Fibroblast of skin of left biceps (primary cell): ENCODE data around the gene ACSBG1.

ENCODE experiments used
- DNase-seq, 2 experiments: peaks; one replicate each; pipeline ENCODE4 v3.0.0-alpha.2; 2013; ENCODE audit warnings: low read depth in 2 of 2

Gene ACSBG1, protein sequence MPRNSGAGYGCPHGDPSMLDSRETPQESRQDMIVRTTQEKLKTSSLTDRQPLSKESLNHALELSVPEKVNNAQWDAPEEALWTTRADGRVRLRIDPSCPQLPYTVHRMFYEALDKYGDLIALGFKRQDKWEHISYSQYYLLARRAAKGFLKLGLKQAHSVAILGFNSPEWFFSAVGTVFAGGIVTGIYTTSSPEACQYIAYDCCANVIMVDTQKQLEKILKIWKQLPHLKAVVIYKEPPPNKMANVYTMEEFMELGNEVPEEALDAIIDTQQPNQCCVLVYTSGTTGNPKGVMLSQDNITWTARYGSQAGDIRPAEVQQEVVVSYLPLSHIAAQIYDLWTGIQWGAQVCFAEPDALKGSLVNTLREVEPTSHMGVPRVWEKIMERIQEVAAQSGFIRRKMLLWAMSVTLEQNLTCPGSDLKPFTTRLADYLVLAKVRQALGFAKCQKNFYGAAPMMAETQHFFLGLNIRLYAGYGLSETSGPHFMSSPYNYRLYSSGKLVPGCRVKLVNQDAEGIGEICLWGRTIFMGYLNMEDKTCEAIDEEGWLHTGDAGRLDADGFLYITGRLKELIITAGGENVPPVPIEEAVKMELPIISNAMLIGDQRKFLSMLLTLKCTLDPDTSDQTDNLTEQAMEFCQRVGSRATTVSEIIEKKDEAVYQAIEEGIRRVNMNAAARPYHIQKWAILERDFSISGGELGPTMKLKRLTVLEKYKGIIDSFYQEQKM

DNA sequence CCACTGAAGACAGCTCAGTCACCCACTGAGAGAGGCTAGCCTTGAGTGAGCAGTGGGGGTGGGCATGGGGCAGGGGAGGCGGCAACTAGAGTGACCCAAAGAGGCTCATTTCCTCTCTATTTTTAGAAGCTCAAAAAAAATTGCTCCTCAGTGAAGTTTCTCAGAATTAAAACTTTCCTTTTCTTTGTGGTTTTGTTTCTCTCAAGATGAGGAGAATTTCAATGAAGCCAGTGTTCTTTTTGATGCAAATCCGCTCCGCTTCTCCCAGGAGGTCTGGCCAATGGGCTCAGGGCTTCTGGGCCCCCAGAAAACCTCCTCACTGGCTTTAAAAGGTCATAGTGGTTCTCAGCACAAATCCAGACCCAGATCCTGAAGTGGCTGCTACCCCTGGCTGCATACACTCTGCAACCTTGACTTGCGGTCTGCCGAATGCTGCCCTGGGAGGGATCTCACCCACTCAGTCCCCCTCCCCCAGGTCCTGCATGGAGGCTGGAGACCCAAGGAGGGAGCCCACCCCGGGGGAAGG, at the start of gene ACSBG1:
Gene ACSBG1 (minus strand): TSS at position 51 of the 526 bp plus-strand sequence. CDS start 64 bp downstream, outside the sequence.
- no peak for DNase-seq

DNA sequence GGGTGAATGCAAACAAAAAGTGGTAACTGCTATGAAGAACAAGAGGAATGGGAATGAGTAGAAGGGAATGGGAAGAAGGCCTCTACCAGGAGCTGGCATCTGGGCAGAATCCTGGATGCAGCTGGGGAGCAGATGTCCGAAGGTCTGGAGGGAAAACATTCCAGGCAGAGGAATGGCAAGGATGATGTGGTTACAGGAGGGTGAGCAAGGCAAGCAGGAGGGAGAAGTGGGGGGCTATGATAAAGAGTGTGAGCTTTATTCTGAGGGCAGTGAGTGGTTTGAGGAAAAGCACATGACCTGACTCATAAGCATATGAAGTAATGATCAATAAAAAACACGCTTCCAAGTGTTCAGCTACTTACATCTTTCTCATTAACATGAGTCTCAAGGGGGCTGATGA, 48.0 kb upstream of the ACSBG1 start:
- DNase-seq = peak; percentile 58 to 62

DNA sequence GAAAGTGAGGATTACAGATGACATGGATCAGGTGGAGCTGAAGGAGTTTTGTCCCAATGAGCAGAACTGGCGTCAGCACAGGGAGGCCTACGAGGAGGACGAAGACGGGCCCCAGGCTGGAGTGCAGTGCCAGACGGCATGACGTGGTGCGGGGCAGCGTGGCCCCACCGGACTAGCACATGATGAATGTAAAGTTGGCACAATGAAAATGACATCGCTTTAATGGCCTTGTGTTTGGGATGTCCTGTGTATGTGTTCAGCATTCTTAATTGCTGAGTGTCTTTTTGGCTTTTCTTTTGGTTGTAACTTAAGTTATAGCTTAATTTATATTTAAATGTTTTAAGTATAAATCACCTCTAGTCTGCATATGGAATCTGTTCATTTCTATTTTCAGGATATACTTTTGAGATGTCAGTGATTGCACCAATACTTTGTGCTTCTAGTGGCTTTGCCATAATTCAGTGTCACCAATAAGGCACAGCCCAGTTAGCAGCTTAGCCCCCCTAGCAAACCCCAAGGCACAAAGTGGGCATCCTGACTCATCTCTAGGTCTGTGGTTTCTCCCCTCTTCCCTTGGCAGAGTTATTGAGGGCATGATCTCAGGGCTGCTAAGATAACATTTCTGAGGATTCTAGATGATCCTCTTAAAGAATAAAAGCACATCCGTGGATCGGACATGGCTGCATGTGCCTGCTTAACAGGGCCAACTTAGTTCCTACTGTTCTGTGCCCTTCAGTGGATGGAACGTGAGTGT, 46.1 kb upstream of the ACSBG1 start:
- no peak for DNase-seq

DNA sequence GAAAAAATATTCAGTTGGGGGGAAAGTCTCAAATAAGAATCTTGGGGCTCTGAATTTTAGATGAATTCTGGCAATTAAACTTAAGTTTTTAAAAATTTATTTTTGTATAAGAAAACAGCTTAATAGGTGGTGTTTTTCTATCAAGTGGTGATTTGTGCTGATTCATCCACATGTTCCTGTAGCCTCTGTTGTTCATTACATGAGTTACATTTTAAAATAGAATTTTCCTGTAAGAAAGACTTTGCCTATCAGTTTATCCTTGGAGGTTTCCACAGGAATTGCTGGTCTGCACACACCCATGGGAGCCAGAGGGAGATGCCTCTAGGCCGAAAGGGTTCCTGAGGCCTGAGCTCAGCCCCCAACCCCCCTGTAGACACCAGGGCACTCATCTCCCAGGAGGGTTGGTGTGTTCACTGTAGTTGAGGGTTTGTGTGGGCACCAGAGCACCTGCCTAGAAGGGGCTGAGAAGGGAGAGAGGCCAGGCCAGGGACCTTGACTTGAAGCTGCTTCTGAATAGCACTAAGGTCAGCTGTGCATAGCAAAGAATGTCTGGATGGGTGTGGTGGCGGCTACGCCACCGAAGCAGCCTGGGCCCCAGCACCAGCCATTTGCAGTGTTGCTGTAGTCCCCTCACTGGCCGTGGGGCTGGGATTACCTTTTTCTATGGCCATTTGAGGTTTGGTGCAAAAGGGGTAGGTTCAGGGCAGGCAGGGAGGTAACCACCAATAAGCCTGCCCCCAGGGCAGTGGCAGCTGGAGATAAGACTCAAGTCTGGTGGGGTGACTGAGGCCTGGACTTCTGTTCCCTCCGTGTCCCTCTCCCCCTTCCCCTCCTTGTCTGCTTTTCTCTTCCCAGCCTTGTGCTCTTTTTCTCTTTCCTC, 41.9 kb upstream of the ACSBG1 start:
- DNase-seq = no peak

DNA sequence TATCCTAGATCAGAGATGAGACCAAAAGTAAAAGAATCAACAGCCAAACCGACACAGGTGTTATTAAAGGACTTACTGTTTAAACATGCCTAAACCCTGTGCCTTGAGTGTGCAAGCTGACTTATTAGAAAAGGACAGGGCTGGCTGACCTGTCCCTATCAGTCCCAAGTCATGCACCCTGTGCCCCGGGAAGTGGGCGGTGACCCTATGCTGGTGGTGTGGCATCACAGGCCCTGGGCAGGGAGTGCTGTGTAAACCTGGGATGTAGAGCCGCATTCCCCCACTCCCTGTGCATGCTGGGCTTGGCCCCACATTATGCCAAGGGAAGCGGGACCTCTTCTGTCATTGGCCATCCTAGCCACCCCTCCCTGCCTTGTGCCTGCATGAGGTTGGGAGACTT, 40.6 kb upstream of the ACSBG1 start:
- DNase-seq = no peak

DNA sequence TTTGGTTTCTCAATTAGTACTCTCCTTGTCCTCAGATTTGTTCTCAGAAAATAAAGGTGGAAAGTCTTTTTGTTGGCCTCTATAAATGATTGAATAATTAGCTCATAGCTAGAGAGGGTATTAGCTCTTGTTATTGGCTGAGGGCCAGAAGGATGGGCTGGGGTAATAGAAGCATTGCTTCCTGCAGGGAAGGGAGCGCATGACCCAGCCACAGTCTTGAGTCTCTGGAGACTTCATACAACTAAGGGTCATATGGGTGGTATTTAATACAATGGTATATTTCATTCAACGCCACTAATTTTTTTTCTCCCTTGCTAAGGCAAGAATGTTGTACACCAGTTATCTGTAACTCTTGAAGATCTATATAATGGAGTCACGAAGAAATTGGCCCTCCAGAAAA, 38.4 kb upstream of the ACSBG1 start:
- no peak for DNase-seq

DNA sequence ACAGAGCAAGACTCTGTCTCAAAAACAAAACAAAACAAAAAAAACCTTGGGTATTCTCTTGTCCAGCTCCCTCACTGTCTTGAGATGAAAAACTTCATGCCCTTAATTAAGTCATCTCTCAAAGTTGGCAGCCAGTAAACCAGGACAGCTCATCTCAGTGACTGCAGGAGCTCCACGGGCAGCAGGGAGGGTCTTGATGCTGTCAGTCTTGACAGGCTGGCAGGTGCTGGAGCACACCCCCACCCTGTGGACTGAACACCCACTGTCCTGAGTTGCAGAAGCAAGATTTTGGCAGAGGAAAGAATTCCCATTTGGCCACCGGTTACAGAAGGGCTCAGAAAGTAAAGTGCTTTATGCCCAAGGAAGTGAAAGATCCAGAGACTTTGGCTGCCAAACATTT, 38.0 kb upstream of the ACSBG1 start:
- DNase-seq = no peak

DNA sequence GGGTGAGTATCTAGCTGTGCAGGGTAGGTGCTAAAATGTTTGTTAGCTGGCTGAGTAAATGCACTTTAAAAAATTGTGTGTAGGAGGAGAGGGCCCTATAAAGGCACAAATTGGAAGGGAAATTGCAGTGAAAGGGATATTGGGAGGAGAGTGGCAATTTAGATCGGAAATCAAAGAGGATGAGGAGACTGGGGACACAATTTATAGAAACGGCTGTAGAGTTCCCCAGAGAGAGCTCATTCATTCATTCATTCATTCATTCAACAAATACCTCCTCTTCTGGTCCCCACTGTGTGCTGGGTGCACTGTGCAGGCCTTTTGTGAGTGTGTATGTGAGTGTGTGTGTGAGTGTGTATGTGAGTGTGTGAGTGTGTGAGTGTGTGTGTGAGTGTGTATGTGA, 32.4 kb upstream of the ACSBG1 start:
- DNase-seq = no peak

DNA sequence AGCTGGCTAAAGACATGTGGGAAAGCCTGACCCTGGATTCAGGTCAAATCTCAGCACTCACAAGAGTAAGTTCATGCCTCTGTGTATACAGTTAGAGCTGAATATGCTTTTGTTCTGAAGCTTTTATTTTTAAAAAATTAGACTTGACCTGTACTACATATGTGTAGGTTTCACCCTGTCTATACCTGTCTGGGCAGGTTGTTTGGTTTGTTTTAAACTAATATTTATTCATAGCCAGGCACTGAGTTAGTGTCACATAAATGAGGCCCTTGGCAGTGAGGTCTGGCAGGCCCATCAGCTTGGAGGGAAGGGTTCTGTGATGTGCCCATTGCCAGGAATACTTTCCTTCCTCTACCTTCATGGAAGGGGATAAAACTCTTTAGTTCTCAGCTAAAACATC, 31.9 kb upstream of the ACSBG1 start:
- DNase-seq = no peak

DNA sequence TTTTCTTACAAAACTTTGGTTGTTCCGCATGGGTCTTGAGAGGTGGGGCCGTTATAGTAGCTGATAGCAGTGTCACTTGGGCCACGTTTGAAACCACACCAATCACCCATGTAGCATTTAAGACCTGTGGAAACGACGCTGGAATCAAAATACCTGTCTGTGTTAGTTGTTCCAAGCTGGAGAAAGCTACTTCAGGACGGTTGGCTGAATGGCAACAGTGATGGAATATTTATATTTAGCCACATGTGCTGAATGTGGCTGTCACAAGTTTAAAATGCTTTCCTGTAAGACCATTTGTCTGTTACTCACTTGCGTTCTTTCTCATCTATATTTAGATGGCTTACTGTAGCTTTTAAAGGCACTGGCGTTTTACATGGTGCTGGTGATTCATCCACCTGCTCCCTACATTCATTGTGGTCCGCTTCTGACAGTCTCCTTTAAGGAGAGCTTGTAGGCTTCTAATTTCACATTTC, 31.4 kb upstream of the ACSBG1 start:
- DNase-seq = no peak

DNA sequence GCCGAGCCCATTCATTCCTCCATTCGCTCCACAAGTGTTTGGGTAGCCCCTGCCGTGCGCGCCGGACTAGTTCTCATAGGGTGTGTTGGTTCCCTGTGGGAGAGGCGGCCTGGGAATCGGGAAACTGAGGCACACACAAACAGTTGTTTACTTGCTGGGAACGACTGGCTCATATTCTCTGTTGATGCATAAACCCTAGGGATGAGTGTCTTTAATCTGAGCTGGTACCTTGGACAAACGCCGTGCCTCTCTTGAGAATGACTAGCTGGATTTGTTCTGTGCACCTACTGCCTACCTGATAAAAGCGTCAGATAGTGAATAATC, 30.7 kb upstream of the ACSBG1 start:
- DNase-seq = no peak

DNA sequence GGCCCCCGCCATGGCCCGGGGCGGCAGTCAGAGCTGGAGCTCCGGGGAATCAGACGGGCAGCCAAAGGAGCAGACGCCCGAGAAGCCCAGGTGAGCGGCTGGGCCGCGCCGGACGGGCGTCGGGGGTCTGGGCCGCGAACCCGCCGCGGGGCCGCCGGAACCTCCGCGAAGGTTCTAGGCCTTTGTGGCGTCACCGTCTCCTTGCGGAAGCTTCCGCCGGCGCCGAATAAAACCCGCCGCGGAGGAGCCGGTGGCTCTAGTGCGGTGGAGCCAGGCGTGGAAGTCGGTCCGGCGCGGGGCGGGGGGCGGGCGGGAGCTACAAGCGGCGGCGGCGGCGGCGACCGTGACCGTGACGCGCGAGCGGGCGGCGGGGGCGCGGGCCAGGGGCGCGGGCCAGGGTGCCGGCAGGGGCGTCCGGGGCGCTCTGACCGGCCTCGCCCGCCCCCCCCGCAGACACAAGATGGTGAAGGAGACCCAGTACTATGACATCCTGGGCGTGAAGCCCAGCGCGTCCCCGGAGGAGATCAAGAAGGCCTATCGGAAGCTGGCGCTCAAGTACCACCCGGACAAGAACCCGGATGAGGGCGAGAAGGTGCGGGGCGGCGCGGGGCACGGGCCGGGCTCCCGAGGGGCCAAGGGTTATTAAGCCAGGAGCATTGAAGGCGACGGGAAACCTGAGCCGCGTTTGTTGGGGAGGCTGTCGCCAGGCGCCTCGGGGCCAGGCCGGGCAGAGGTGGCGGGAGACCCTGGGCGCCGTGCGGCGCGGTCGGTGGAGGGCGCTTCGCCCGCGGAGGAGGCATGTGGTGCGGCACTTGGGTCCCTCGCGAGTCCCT, 30.2 kb upstream of the ACSBG1 start, which contains the start of gene DNAJA4:
Gene DNAJA4 (plus strand): TSS at position 259 of the 833 bp plus-strand sequence. CDS start 202 bp downstream, at position 461.
- DNase-seq = no peak

DNA sequence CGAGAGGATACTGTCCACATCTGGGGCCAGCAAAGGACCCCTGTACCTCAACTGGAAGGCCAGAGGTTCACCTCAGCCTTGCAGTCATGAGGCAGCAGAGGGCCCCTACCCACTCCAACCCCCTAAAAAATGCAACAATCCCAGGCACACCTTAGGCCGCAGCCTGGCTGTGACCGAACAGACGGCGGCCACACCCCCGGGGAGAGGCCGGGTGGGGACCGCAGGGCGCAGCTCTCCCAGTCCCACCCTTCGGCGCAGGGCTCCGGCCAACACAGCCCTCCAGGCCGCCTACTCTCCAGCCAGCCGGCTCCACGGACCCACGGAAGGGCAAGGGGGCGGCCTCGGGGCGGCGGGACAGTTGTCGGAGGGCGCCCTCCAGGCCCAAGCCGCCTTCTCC, 29.5 kb upstream of the ACSBG1 start:
- no peak for DNase-seq

DNA sequence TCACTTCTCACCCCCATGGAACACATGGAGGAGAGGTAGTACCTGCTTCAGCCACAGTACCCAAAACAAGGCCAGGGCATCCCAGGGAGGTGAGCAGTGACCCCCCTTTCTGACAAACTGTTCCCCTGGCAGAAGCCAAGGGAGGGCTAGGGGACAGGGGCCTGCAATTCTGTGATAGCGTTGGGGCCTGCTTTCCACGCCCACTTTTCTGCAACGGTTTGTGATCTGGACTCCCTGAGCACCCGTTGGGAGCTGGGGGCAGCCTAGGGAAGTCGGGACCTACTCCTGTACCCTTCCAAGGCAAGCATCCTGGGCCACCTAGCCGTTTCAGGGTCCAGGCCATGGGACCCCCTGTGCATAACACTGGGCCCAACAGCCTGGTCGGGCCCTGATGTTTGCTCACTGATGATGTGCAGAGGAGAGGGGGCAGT, 29.0 kb upstream of the ACSBG1 start:
- DNase-seq = no peak

DNA sequence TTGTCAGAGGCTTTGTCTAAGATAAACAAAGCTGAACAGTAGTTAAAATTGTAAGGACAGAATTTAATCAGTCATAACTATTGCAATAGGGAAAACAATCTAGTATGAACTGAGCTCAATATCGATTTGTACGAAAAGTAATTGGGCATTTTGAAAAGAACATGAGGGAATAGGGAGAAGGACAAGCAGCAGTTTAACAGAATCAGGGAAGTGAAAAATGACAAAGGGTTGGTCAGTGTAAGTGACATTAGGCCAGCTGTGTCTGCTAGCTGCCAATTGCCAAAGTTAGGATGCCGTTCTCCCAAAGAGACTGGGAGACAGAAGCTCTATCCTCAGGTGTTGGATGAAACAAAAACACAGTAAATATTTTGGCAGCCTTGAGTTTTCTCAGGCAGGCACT, 26.7 kb upstream of the ACSBG1 start:
- DNase-seq = no peak

DNA sequence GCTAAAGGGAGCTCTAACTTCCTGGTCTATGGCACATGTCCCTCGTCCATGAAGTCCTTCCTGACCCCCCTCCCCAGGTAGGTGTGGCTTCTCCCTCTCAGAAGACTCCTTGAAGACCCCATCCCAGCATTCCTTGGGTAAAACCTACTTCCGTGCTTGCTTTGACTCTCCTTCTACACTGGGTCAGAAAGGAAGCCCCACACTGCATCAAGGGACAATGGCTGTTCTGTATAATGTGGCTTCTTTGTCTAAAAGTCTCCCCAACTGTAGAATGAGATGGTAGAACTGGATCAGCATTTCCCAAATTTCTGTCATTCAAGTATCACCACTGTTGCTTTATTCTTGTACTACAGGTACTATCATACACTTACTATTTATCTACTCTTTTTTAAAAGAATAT, 26.1 kb upstream of the ACSBG1 start:
- DNase-seq = no peak

DNA sequence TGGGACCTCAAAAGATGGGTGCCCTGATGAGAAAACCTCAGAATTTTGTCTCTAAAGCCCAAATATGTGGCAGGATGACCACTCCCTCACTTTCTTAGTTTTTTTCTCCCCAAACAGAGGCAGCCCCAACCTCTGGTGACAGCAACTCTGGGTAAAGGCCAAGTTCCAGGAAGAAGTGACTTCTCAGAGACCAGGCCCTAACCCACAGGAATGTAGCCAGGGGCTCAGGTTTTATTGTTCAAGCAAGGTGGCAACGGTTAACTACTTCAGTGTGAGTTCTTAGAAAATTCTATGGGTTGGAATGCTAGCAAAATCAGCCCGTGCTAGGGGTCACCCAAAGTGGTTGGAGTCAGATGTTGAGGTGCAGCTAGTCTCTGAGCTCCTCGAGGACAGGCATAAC, 24.9 kb upstream of the ACSBG1 start:
- DNase-seq = no peak

DNA sequence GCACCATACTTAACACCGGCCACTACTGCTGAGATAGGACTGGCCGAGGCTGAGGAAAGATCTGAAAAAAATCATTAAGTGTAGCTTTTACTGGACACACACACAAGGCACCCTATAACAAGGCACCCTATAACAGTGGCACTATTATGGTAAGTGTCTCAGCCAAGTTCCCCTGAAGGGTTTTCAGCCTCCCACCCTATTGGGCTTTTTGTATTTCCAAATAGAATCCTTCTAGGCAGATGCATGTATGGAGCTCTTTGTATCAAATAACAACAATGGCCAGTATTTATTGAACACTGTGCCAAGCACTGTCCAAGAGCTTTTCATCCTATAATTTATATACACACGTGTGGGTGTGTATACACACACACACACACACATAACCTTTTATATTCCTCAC, 23.3 kb upstream of the ACSBG1 start:
- no peak for DNase-seq

DNA sequence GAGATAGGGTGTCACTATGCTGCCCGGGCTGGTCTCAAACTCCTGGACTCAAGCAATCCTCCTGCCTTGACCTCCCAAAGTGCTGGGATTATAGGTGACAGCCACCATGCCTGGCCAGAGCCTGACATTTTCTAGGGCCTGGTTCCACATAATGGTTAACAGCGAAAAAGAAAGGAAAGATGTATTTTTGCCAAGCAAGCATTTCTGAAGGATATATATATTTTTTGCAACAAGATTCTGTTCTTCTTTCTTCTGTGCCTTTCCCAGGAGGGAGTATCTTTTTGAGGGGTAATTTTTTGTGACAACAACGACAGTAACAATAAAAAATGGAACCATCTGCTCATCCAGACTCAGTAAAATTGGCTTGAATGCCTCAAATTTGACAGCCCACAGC, 21.7 kb upstream of the ACSBG1 start:
- DNase-seq = no peak

DNA sequence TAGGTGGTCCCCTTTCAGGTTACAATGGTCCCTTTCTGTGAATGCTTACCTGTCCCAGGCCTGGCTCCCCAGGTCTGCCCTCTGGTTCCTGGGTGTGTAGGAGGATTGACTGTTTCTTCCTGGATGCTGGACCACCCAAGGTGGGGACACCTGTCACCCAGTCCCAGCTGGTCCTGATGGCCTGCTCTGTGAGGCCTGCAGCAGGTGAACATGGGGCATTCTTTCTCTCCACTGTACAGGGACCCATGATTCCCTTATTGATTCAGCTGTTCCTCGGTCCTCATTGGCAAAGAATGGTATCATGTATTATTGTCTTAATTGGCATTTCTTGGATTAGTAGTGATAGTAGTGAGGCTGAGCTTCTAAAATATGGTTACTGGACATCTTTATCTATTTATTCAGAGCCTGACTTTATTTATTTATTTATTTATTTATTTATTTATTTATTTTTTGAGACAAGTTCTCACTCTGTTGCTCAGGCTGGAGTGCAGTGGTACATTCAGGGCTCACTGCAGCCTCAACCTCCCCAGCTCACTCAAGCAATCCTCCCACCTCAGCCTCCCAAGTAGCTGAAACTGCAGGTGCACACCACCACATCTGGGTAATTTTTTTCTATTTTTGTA, 21.2 kb upstream of the ACSBG1 start:
- no peak for DNase-seq
